HG02852 (cell line): ENCODE data around the gene NPEPL1.
"Not testable (repeated sequence)": the region's sequence is repeated elsewhere in the genome, so short reads cannot be mapped to it uniquely, and the experiment has no call there.

Experiments used
- ATAC-seq: cut with Tn5 transposase; IDR thresholded peaks from one replicate; pipeline ENCODE4 v1.9.1; 2021; ENCODE audit warnings: mild to moderate bottlenecking, moderate library complexity; ENCODE audit not compliant: unreplicated experiment

The NPEPL1 gene

DNA sequence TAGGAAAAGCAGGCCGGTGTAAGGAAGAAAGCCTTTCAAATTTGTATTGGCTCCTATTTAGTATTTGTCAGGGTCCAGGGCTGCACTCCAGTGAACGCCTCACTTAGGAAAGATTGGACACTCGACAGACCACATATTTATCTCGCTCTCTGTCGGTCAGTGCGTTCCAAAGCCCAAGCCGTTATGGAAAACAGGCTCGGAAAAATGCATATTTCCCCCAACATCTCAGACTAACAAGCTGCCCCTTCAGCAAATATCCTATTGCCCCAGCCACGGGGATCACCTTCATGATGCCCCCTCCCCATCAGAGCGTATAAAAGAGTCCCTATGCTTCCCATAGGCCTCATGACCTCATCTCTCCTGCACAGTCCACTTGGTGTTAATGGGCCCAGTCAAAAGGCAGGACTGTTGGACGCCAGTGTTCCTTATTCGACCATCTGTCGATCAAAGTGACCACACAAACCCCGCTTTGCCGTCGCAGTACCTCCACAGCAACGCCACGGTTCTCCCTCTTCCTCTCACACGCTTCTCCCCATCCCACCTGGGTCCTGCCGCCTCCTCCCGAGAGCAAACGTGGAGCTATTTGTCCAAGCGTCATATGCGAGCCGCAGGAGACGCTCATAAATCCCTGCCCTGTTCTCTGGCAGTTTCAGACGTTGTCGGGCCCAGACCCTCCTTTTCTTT lies 63.3 kb downstream of the NPEPL1 start:
- ATAC-seq, result no peak

DNA sequence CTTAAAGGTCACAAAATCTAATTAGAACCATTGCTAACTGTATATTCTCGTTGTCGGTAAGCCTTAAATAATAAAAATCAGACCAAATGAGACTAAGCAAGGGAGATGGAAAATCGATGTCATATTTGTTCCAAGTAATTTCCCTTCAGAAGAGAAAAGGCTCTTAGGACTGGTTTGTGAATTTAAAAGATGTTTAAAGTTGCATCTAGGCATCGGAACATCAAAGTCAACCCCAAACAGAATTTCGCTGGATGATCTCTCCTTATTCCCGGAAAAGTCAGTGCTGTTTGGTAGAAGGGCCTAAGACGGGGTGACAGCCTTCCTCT lies 63.8 kb downstream of the NPEPL1 start:
- no peak for ATAC-seq

DNA sequence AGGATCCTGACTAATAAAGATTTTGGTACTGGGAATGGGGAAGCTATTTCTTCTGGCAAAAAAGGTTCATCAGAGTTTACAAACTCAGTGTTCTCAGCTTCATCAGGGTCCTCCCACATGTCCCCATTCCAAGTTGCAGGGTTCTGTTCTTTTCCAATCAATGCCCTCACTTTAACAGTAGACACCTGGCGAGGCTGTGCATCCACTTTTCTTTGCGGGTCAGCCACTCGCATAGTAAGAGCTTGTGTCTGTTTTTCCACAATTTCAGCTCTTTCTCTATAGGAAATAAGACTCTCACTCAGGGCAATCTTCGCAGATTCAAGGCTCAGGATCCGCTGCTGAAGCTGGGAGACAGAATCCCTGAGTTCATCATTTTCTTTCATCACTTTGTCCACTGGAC lies 65.0 kb downstream of the NPEPL1 start:
- not testable (repeated sequence) for ATAC-seq

DNA sequence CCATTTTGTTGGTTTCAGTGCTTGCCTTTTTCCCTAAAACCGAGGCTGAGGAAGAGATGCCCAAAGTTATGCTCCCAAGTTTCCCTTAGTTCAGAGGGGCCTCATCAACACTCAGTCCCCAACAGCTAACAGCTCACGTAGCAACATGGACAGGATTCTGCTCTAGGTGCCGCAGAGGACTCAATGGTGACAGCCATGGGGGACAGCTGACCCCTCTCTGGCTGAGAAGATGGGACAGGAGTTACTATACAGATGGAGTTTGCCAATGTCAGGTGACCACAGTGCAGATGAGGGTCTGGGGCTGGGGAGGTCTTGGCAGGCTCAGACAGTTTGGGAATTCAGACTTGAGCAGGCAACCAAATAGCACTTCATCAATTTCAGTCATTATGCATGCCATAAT lies 67.3 kb downstream of the NPEPL1 start:
- no peak for ATAC-seq

DNA sequence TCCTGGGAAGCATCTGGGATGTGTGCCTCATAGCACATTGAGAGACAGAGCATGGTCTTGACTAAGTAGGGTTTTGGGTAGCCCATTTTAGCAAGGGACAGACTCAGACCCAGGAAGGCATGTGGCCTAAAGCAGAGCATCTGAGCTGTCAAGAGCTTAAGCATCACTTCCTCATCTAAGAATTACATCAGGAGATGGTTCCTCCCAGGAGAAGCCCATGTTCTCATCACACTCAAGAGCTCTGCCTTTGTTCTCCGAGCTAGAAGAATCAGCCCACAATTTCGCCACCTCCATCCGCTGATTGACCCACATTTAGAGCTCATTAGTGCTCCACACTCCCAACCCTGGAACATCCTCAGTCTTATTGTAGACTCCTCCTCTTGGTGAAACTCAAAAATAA lies 68.3 kb downstream of the NPEPL1 start:
- ATAC-seq, result no peak

DNA sequence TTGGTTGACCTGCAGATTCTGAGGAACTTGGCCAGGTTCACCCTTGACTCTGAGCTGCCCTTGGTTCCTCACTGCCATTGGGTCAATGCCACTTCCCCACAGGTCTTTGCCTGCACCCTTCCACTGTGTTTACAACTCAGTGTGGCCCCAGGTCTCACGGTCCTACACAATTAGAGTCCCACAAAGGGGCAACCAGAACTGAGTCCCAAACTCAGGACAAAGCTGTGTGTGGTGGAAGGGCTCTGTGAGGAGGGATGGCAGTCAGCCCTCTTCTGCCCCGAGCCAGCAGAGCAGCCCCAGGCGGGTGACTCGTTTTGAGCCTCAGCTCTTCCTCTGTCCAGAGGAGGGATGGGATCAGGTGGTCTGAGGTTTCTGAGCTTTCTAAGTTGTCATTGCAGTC lies 69.5 kb downstream of the NPEPL1 start:
- ATAC-seq, result no peak

DNA sequence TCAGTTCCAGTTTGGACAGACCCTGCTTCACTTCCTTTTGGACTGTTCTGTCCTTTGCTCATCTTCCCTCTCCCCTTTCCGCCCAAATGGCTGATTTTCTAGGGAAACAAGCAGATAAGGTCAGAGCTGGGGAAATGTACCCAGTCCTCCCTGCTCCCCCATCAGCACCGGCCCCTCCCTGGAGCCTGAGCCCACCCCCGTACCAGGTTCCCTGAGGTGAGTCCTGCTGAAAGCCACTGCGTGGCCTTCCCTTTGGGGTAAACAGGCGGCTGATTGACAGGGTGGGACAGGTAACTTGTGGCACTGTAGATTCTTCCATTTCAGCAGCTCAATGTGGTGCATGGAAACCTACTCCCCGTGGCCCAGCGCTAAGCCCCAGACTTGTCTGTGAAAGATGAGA lies 70.5 kb downstream of the NPEPL1 start:
- ATAC-seq, result no peak
